OCI-LY7 (cell line): ENCODE results near the gene ADAMTS16.

Source experiments
- CTCF ChIP-seq: fragments of 200-600 bp; sonication (generic); conservative IDR thresholded peaks from 2 replicates; pipeline ENCODE4 v1.5.1; 2014; ENCODE audit warnings: mild to moderate bottlenecking, antibody characterized with exemption, low read length, moderate library complexity, mixed read lengths
- EZH2phosphoT487 ChIP-seq: fragments of 200-600 bp; sonication (generic); IDR thresholded peaks from 2 replicates; pipeline ENCODE4 v1.6.1; 2018; ENCODE audit warnings: low read depth, borderline replicate concordance, mild to moderate bottlenecking, mixed run types, antibody characterized with exemption, low read length, moderate library complexity, mixed read lengths

DNA sequence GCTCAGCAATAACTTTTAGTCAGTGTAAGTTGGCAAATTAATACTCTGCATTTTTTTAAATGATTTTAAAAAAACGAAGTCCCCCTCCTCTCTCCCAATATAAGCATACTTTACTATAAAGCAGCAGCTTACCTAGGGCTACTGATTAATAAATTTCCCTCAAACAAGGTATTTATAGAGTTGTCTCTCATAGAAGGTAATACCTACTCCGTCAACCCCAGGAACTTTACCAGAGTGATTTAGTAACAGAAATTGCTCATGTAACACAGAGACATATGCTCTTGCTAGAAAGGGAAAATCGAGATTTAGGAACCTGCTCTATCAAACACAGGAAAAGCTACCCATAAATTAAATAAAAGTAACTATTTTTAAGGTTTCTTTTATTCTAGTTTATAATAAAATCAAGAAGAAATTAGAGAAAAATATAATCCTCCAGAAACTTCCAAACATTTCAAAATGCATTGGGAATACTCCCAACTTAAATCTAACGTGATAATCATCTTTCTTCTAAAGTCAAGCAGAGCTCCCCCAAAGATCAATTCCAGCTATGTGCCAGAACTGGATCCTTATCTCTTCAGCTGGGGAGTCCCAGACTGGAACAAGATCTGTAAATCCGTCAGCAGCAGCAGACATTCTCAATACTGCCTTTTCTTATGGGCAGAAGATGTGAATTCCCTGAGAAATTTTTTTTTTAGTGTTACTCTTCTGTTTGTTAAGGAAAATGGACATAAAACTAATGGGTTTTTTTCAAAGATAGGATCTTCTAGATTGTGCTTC is 69.6 kb downstream of the ADAMTS16 start:
- TF ChIP-seq CTCF (no peak), EZH2phosphoT487 (no peak)
